H9 (cell line): ENCODE results near the gene PRKACB. TPM values are rescaled to one million over a fixed set of nuclear protein-coding genes. Genes with fewer than 3 reads are reported as not detected.

Experiments used
- DNase-seq: peaks from one replicate; pipeline ENCODE4 v3.0.0-alpha.2; 2017
- H2AFZ ChIP-seq: one replicate; pipeline ENCODE4 v1.6.1; 2013; ENCODE audit warnings: mild to moderate bottlenecking, low read length, control low read depth, moderate library complexity
- H2AK5ac ChIP-seq: 2 replicates; pipeline ENCODE4 v1.6.1; 2013; ENCODE audit warnings: low read length, control low read depth, mixed read lengths; ENCODE audit not compliant: insufficient read length
- H2BK120ac ChIP-seq: one replicate; pipeline ENCODE4 v1.6.1; 2013; ENCODE audit warnings: low read depth, mild to moderate bottlenecking, low read length, control low read depth, inconsistent platforms; ENCODE audit not compliant: poor library complexity, severe bottlenecking
- H2BK12ac ChIP-seq: 2 replicates; pipeline ENCODE4 v1.6.1; 2013; ENCODE audit warnings: low read length, control low read depth, mixed read lengths, low read depth; ENCODE audit not compliant: insufficient read length
- H2BK15ac ChIP-seq: 2 replicates; pipeline ENCODE4 v1.6.1; 2013; ENCODE audit warnings: low read depth, low read length, control low read depth
- H2BK20ac ChIP-seq: one replicate; pipeline ENCODE4 v1.6.1; 2013; ENCODE audit warnings: low read depth, mild to moderate bottlenecking, low read length, control low read depth, inconsistent platforms; ENCODE audit not compliant: poor library complexity, severe bottlenecking
- H2BK5ac ChIP-seq: 2 replicates; pipeline ENCODE4 v1.6.1; 2013; ENCODE audit warnings: low read length, control low read depth, mixed read lengths; ENCODE audit not compliant: insufficient read length
- H3K14ac ChIP-seq: 2 replicates; pipeline ENCODE4 v1.6.1; 2013; ENCODE audit warnings: low read length, control low read depth; ENCODE audit not compliant: insufficient read depth
- H3K18ac ChIP-seq: 2 replicates; pipeline ENCODE4 v1.6.1; 2013; ENCODE audit warnings: low read depth, mild to moderate bottlenecking, mixed read lengths, low read length, control low read depth; ENCODE audit not compliant: insufficient read length
- H3K23ac ChIP-seq: 2 replicates; pipeline ENCODE4 v1.6.1; 2013; ENCODE audit warnings: low read length, control low read depth, mixed read lengths, low read depth; ENCODE audit not compliant: insufficient read length
- H3K23me2 ChIP-seq: 2 replicates; pipeline ENCODE4 v1.6.1; 2013; ENCODE audit warnings: low read depth, mild to moderate bottlenecking, mixed read lengths, low read length, control low read depth; ENCODE audit not compliant: insufficient read length, poor library complexity, severe bottlenecking
- H3K27ac ChIP-seq: 2 replicates; pipeline ENCODE4 v1.5.1; 2013; ENCODE audit warnings: low read length, control low read depth, mixed read lengths, low read depth; ENCODE audit not compliant: insufficient read length
- H3K27me3 ChIP-seq: 2 replicates; pipeline ENCODE4 v1.6.1; 2013; ENCODE audit warnings: low read length, control low read depth, inconsistent platforms; ENCODE audit not compliant: insufficient read depth
- H3K4ac ChIP-seq: 2 replicates; pipeline ENCODE4 v1.6.1; 2013; ENCODE audit warnings: low read depth, mild to moderate bottlenecking, control low read depth, inconsistent platforms, low read length, moderate library complexity
- H3K4me1 ChIP-seq: 2 replicates; pipeline ENCODE4 v1.6.1; 2013; ENCODE audit warnings: low read length, control low read depth, inconsistent platforms; ENCODE audit not compliant: insufficient read depth
- H3K4me2 ChIP-seq: 2 replicates; pipeline ENCODE4 v1.6.1; 2013; ENCODE audit warnings: low read length, control low read depth, mixed read lengths; ENCODE audit not compliant: insufficient read length, insufficient read depth
- H3K56ac ChIP-seq: 2 replicates; pipeline ENCODE4 v1.6.1; 2013; ENCODE audit warnings: low read depth, mild to moderate bottlenecking, mixed read lengths, low read length, control low read depth; ENCODE audit not compliant: insufficient read length
- H3K79me1 ChIP-seq: 2 replicates; pipeline ENCODE4 v1.6.1; 2013; ENCODE audit warnings: low read depth, mild to moderate bottlenecking, moderate library complexity, low read length, control low read depth, inconsistent platforms; ENCODE audit not compliant: insufficient read depth, poor library complexity, severe bottlenecking
- H3K79me2 ChIP-seq: 2 replicates; pipeline ENCODE4 v1.6.1; 2013; ENCODE audit warnings: low read length, control low read depth, inconsistent platforms; ENCODE audit not compliant: insufficient read depth
- H3K9ac ChIP-seq: 2 replicates; pipeline ENCODE4 v1.6.1; 2013; ENCODE audit warnings: low read length, control low read depth, mixed read lengths; ENCODE audit not compliant: insufficient read length; ENCODE audit errors: extremely low read depth
- H3K9me3 ChIP-seq: one replicate; pipeline ENCODE4 v1.6.1; 2013; ENCODE audit warnings: low read depth, low read length, inconsistent platforms; ENCODE audit not compliant: control insufficient read depth
- H3T11ph ChIP-seq: one replicate; pipeline ENCODE4 v1.6.1; 2013; ENCODE audit warnings: mild to moderate bottlenecking, low read length, control low read depth, inconsistent platforms
- H4K20me1 ChIP-seq: one replicate; pipeline ENCODE4 v1.6.1; 2013; ENCODE audit not compliant: control insufficient read depth, insufficient read length, insufficient read depth
- H4K5ac ChIP-seq: 2 replicates; pipeline ENCODE4 v1.6.1; 2013; ENCODE audit warnings: low read depth, mild to moderate bottlenecking, mixed read lengths, low read length, control low read depth; ENCODE audit not compliant: insufficient read length
- H4K8ac ChIP-seq: replicated peaks from 2 replicates; pipeline ENCODE4 v1.6.1; 2013; ENCODE audit warnings: low read length, control low read depth, mixed read lengths, low read depth; ENCODE audit not compliant: insufficient read length
- H4K91ac ChIP-seq: 2 replicates; pipeline ENCODE4 v1.6.1; 2013; ENCODE audit warnings: low read depth, mild to moderate bottlenecking, moderate library complexity, mixed read lengths, low read length, control low read depth; ENCODE audit not compliant: insufficient read length
- H3K27ac Mint-ChIP-seq, 3 experiments: 2 replicates in 2 of 3; 3 replicates in 1 of 3; pipeline ENCODE4 v1.8.0; 2020 to 2021; ENCODE audit warnings: mixed read lengths in 3 of 3, mild to moderate bottlenecking in 1 of 3, moderate library complexity in 1 of 3
- H3K27me3 Mint-ChIP-seq: 2 replicates; pipeline ENCODE4 v1.8.0; 2021; ENCODE audit warnings: low read depth, mild to moderate bottlenecking, moderate library complexity, mixed read lengths
- H3K36me3 Mint-ChIP-seq, 3 experiments: 2 replicates in 2 of 3; 3 replicates in 1 of 3; pipeline ENCODE4 v1.8.0; 2020 to 2021; ENCODE audit warnings: low read depth in 3 of 3, mixed read lengths in 3 of 3; ENCODE audit not compliant: insufficient read depth in 1 of 3
- H3K4me1 Mint-ChIP-seq, 2 experiments: 2 replicates each; pipeline ENCODE4 v1.8.0; 2020; ENCODE audit warnings: mixed read lengths in 2 of 2
- H3K4me3 Mint-ChIP-seq, 2 experiments: 2 replicates in 1 of 2; 3 replicates in 1 of 2; pipeline ENCODE4 v1.8.0; 2020 to 2021; ENCODE audit warnings: mild to moderate bottlenecking in 2 of 2, mixed read lengths in 2 of 2, moderate library complexity in 1 of 2
- H3K9me3 Mint-ChIP-seq, 2 experiments: 2 replicates in 1 of 2; 3 replicates in 1 of 2; pipeline ENCODE4 v1.8.0; 2020; ENCODE audit warnings: mild to moderate bottlenecking in 2 of 2, mixed read lengths in 2 of 2, moderate library complexity in 1 of 2
- total RNA-seq: library from RNA; stranded (reverse); gene quantifications from 2 replicates; pipeline ENCODE4 v1.2.1, GENCODE V29; 2021
- TF ChIP-seq, protein P1 (sequence below): fragments of 200-600 bp; sonication (generic); conservative IDR thresholded peaks from 3 replicates; pipeline ENCODE4 v1.8.0; 2021; ENCODE audit warnings: antibody characterized with exemption, mild to moderate bottlenecking

Gene PRKACB
- total RNA-seq, 1 experiment from 2014 or later, result 20.7 TPM

DNA sequence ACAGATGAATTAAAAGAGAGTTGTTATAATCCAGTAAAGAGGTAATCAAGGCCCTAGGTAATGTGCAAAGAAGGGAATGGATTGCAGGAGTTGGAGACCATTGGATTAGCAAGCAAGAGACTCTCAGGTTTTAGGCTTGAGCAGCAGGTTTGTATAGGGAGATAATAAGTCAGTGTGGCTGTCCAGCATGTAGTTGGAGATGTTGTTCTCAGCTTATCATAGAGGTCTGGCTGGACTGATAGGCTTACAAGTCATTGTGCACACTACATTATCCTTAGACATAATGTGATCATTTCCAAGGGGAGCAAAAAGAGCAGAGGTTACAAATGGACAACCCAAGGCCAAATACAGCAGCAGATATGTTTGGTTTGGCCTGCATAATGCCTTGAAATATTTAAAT, 111.5 kb downstream of the PRKACB start:
- Mint-ChIP-seq H3K27ac (no peak overlapping the region), H3K4me3 (no peak overlapping the region), H3K36me3 (peaks cover 0 to 10% (median 2%) of the 10 kb centered on the region in 3 experiments; a peak in 2 of 7 replicates), H3K27me3 (peaks cover 7% of the 10 kb centered on the region), H3K4me1 (peaks cover 15 to 18% of the 10 kb centered on the region in 2 experiments), H3K9me3 (peaks cover 3 to 6% of the 10 kb centered on the region in 2 experiments; a peak in 4 of 5 replicates)
- TF ChIP-seq, protein P1, sequence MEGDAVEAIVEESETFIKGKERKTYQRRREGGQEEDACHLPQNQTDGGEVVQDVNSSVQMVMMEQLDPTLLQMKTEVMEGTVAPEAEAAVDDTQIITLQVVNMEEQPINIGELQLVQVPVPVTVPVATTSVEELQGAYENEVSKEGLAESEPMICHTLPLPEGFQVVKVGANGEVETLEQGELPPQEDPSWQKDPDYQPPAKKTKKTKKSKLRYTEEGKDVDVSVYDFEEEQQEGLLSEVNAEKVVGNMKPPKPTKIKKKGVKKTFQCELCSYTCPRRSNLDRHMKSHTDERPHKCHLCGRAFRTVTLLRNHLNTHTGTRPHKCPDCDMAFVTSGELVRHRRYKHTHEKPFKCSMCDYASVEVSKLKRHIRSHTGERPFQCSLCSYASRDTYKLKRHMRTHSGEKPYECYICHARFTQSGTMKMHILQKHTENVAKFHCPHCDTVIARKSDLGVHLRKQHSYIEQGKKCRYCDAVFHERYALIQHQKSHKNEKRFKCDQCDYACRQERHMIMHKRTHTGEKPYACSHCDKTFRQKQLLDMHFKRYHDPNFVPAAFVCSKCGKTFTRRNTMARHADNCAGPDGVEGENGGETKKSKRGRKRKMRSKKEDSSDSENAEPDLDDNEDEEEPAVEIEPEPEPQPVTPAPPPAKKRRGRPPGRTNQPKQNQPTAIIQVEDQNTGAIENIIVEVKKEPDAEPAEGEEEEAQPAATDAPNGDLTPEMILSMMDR, result no peak
- Histone ChIP-seq H3K4me2 (no peak overlapping the region), H2BK120ac (no peak overlapping the region), H4K91ac (no peak overlapping the region), H2BK12ac (no peak overlapping the region), H3K14ac (no peak overlapping the region), H3K27ac (no peak overlapping the region), H2BK20ac (no peak overlapping the region), H3K4ac (no peak overlapping the region), H3K9me3 (no peaks in the 10 kb centered on the region), H3K9ac (no peak overlapping the region), H3K79me2 (no peaks in the 10 kb centered on the region), H3K18ac (no peak overlapping the region), H2BK5ac (no peak overlapping the region), H2AFZ (no peak overlapping the region), H3K79me1 (no peaks in the 10 kb centered on the region), H2BK15ac (no peak overlapping the region), H3T11ph (no peak overlapping the region), H4K20me1 (no peaks in the 10 kb centered on the region), H3K23ac (no peak overlapping the region), H4K5ac (no peak overlapping the region), H3K56ac (no peak overlapping the region), H2AK5ac (no peak overlapping the region), H3K4me1 (peaks cover 3% of the 10 kb centered on the region), H3K27me3 (no peaks in the 10 kb centered on the region), H4K8ac (no peak overlapping the region), H3K23me2 (no peaks in the 10 kb centered on the region)
- no peak for DNase-seq
